ENCODE measurements around the gene RAI1.

The RAI1 gene

GRCh38 chr17:17859909-17860765 lies 178.9 kb downstream of the RAI1 start:
- peak; percentile 38 to 57 for DNase-seq (ENCODE audit: low read depth in 2 of 2, low spot score in 1 of 2)

- DNase-seq (ENCODE audit: low read depth in 2 of 2, low spot score in 1 of 2), result no peak
Observed at GRCh38 chr17:17860766-17861107, 179.5 kb downstream of the RAI1 start.
